Thyroid gland (tissue), 4 donors: ENCODE measurements around the gene COL28A1. TPM values are rescaled to one million over a fixed set of nuclear protein-coding genes. Genes with fewer than 3 reads are reported as not detected.

ENCODE experiments used
- DNase-seq, 2 donors: peaks; one replicate each; pipeline ENCODE4 v3.0.0-alpha.2; 2019
- H3K27ac ChIP-seq, 3 donors: fragments of 200-600 bp; sonication (generic); 1 replicate in 2 of 3; 2 replicates in 1 of 3; pipeline ENCODE4 v1.5.1; 2016 to 2019; ENCODE audit warnings: mild to moderate bottlenecking in 1 of 3, moderate library complexity in 1 of 3
- H3K27me3 ChIP-seq: fragments of 200-600 bp; sonication (generic); one replicate; pipeline ENCODE4 v1.5.1; 2019
- H3K36me3 ChIP-seq, 2 donors: fragments of 200-600 bp; sonication (generic); one replicate each; pipeline ENCODE4 v1.5.1; 2016 to 2019
- H3K4me1 ChIP-seq, 2 donors: fragments of 200-600 bp; sonication (generic); one replicate each; pipeline ENCODE4 v1.5.1; 2017 to 2019
- H3K4me3 ChIP-seq, 3 donors: fragments of 200-600 bp; sonication (generic); replicated peaks in 1 of 3; 1 replicate in 2 of 3; 2 replicates in 1 of 3; pipeline ENCODE4 v1.5.1; 2016; ENCODE audit warnings: mild to moderate bottlenecking in 1 of 3
- H3K9me3 ChIP-seq: fragments of 200-600 bp; sonication (generic); one replicate; pipeline ENCODE4 v1.5.1; 2017
- CTCF ChIP-seq, 6 experiments: fragments of 200-600 bp in 3 of 6; fragments of 450-650 bp in 3 of 6; sonication (generic) in 3 of 6; IDR thresholded peaks; one replicate each; pipeline ENCODE4 v1.5.1; 2016 to 2019; ENCODE audit warnings: antibody characterized with exemption in 6 of 6, mild to moderate bottlenecking in 2 of 6, inconsistent platforms in 1 of 6, moderate library complexity in 1 of 6
- POLR2A ChIP-seq, 2 donors: fragments of 450-650 bp; IDR thresholded peaks; one replicate each; pipeline ENCODE4 v1.6.1; 2017; ENCODE audit warnings: antibody characterized with exemption in 2 of 2, mild to moderate bottlenecking in 2 of 2, moderate library complexity in 1 of 2
- WGBS, 2 donors: methylation state at CpG; one replicate each; pipeline ENCODE4 v1.1.5; 2017; 5-methylcytosine and 5-hydroxymethylcytosine counted together
- intact Hi-C: fragments of 100-400 bp; cut with DNase I; formaldehyde crosslinking; loops from one replicate; pipeline ENCODE4 v1.15.1; 2023
- total RNA-seq, 4 donors: library from RNA; depleted of rRNA; stranded (reverse); fragments of >200 nt; gene quantifications; one replicate each; pipeline ENCODE4 v1.2.3, GENCODE V29; 2016

Gene COL28A1
- total RNA-seq, 4 donors from 2014 or later: 0.54 to 1.9 (median 0.97) TPM

- TF ChIP-seq POLR2A (IDR thresholded peaks at IDR 0.05) (no peak), CTCF (IDR thresholded peaks at IDR 0.05) (no peak)
- Histone ChIP-seq H3K36me3 (no peaks in the 10 kb centered on the region), H3K4me3 (no peak overlapping the region), H3K4me1 (no peaks in the 10 kb centered on the region), H3K27me3 (no peaks in the 10 kb centered on the region), H3K9me3 (no peaks in the 10 kb centered on the region), H3K27ac (no peak overlapping the region)
- no peak for DNase-seq
- 83 to 85% methylated on average over 3 of the region's 3 CpGs for WGBS, 2 donors
- intact Hi-C loops: no loop called here
These were observed 11.6 kb downstream of the COL28A1 start for GRCh38 chr7:7524121-7524520.

GRCh38 chr7:7522421-7522820 is 13.3 kb downstream of the COL28A1 start:
- Histone ChIP-seq H3K27ac (no peak overlapping the region), H3K27me3 (no peaks in the 10 kb centered on the region), H3K4me3 (no peak overlapping the region), H3K4me1 (no peaks in the 10 kb centered on the region), H3K36me3 (no peaks in the 10 kb centered on the region), H3K9me3 (no peaks in the 10 kb centered on the region)
- no peak for DNase-seq
- 85 to 87% methylated on average over 3 of the region's 3 CpGs for WGBS, 2 donors
- intact Hi-C loops: no loop called here
- TF ChIP-seq POLR2A (IDR thresholded peaks at IDR 0.05): no peak

GRCh38 chr7:7521259-7521658 is 14.4 kb downstream of the COL28A1 start:
- H3K36me3 ChIP-seq: no peaks in the 10 kb centered on the region
- TF ChIP-seq POLR2A (IDR thresholded peaks at IDR 0.05): no peak
- no peak for TF ChIP-seq CTCF (IDR thresholded peaks at IDR 0.05)
- no peaks in the 10 kb centered on the region for H3K27me3 ChIP-seq
- no peak overlapping the region for H3K4me3 ChIP-seq
- intact Hi-C loops: no loop called here
- no peaks in the 10 kb centered on the region for H3K9me3 ChIP-seq
- WGBS, 2 donors: 76 to 80% methylated on average over 3 of the region's 3 CpGs
- no peak overlapping the region for H3K27ac ChIP-seq
- no peaks in the 10 kb centered on the region for H3K4me1 ChIP-seq
- no peak for DNase-seq

- no peak for DNase-seq
- Histone ChIP-seq H3K4me1 (no peaks in the 10 kb centered on the region), H3K27ac (no peak overlapping the region), H3K36me3 (no peaks in the 10 kb centered on the region), H3K27me3 (no peaks in the 10 kb centered on the region), H3K9me3 (no peaks in the 10 kb centered on the region), H3K4me3 (no peak overlapping the region)
- WGBS, 2 donors: 78 to 81% methylated on average over 2 of the region's 2 CpGs
- intact Hi-C loops: no loop called here
- TF ChIP-seq CTCF (IDR thresholded peaks at IDR 0.05) (no peak), POLR2A (IDR thresholded peaks at IDR 0.05) (no peak)
These were observed 16.1 kb downstream of the COL28A1 start for GRCh38 chr7:7519528-7519927.

GRCh38 chr7:7519056-7519455 is 16.6 kb downstream of the COL28A1 start:
- H3K27ac ChIP-seq: no peak overlapping the region
- H3K36me3 ChIP-seq: no peaks in the 10 kb centered on the region
- no peak for DNase-seq
- no peaks in the 10 kb centered on the region for H3K4me1 ChIP-seq
- H3K27me3 ChIP-seq: no peaks in the 10 kb centered on the region
- 64 to 95% methylated on average over 2 of the region's 2 CpGs for WGBS, 2 donors
- TF ChIP-seq POLR2A (IDR thresholded peaks at IDR 0.05) (no peak), CTCF (IDR thresholded peaks at IDR 0.05) (no peak)
- intact Hi-C loops: no loop called here
- H3K4me3 ChIP-seq: no peak overlapping the region
- H3K9me3 ChIP-seq: no peaks in the 10 kb centered on the region

GRCh38 chr7:7517754-7518153 is 17.9 kb downstream of the COL28A1 start:
- WGBS, 2 donors: 58 to 66% methylated on average over 3 of the region's 3 CpGs
- Histone ChIP-seq H3K27me3 (no peaks in the 10 kb centered on the region), H3K27ac (no peak overlapping the region), H3K9me3 (no peaks in the 10 kb centered on the region), H3K4me1 (no peaks in the 10 kb centered on the region), H3K36me3 (no peaks in the 10 kb centered on the region), H3K4me3 (no peak overlapping the region)
- no peak for DNase-seq
- intact Hi-C loops: no loop called here
- TF ChIP-seq CTCF (IDR thresholded peaks at IDR 0.05): no peak
- TF ChIP-seq POLR2A (IDR thresholded peaks at IDR 0.05): no peak
